ENCODE results near the gene ZNF385D. TPM values are rescaled to one million over a fixed set of nuclear protein-coding genes. Genes with fewer than 3 reads are reported as not detected.

ZNF385D gene
- total RNA-seq, 1 experiment from 2014 or later: 0.28 TPM

DNA sequence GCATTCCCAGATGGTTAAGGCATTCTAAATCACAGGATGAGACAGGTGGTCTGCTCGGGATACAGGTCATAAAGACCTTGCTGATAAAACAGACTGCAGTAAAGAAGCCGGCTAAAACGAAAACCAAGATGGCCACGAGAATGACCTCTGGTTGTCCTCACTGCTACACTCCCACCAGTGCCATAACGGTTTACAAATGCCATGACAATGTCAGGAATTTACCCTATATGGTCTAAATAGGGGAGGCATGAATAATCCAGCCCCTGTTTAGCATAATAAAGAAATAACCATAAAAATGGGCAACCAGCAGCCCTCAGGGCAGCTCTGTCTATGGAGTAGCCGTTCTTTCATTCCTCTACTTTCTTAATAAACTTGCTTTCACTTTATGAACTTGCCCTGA, 151.1 kb downstream of the ZNF385D start:
- Histone ChIP-seq H3K4me1 (replicated peaks; ENCODE audit: insufficient read depth) (no peaks in the 10 kb centered on the region), H3K27me3 (ENCODE audit: insufficient read depth, low read depth) (no peaks in the 10 kb centered on the region), H3K79me2 (ENCODE audit: low read depth) (no peaks in the 10 kb centered on the region), H2AFZ (no peak overlapping the region), H3K4me2 (no peak overlapping the region), H3K4me3 (no peak overlapping the region), H4K20me1 (ENCODE audit: insufficient read depth) (no peaks in the 10 kb centered on the region; the same call in 1 of the 2 replicates), H3K9me2 (ENCODE audit: insufficient read depth) (no peaks in the 10 kb centered on the region), H3F3A (ENCODE audit: insufficient read depth, low read depth) (no peaks in the 10 kb centered on the region), H3K36me3 (ENCODE audit: low read depth) (no peaks in the 10 kb centered on the region), H3K27ac (no peak overlapping the region), H3K9me3 (ENCODE audit: insufficient read depth, low read depth) (no peaks in the 10 kb centered on the region)
- ChIA-PET CTCF (no interaction called here), POLR2A (ENCODE audit: unreplicated experiment) (no interaction called here)
- no peak for TF ChIP-seq EZH2 (IDR thresholded peaks at IDR 0.05; ENCODE audit: low read depth)
- TF ChIP-seq, protein P1, sequence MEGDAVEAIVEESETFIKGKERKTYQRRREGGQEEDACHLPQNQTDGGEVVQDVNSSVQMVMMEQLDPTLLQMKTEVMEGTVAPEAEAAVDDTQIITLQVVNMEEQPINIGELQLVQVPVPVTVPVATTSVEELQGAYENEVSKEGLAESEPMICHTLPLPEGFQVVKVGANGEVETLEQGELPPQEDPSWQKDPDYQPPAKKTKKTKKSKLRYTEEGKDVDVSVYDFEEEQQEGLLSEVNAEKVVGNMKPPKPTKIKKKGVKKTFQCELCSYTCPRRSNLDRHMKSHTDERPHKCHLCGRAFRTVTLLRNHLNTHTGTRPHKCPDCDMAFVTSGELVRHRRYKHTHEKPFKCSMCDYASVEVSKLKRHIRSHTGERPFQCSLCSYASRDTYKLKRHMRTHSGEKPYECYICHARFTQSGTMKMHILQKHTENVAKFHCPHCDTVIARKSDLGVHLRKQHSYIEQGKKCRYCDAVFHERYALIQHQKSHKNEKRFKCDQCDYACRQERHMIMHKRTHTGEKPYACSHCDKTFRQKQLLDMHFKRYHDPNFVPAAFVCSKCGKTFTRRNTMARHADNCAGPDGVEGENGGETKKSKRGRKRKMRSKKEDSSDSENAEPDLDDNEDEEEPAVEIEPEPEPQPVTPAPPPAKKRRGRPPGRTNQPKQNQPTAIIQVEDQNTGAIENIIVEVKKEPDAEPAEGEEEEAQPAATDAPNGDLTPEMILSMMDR (conservative IDR thresholded peaks at IDR 0.05): no peak
- intact Hi-C loops (cut with micrococcal nuclease; ENCODE audit: unreplicated experiment): no loop called here
- BruUV-seq (replicated peaks): no TSS peak
- DNase-seq: no peak

DNA sequence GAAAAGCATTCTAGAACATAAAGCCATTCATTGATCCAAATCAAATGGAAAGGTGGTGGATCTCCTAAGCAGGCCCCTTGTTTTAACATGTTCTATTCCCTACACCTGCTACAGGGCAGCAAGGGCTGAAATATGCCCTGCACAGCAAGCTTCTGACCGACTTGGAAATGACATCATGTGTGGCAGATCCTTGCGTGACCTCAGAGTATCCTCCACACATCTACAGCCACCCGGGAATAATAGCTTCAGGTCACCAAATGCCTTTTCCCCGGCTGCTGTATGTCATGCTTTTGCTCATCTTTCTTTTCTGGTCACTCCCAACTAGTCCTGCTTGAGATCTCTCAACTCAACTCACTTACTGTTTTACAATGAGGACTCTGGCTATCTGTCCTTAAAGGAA, 158.2 kb downstream of the ZNF385D start:
- Histone ChIP-seq H2AFZ (no peak overlapping the region), H3K36me3 (ENCODE audit: low read depth) (no peaks in the 10 kb centered on the region), H3K4me2 (no peak overlapping the region), H4K20me1 (ENCODE audit: insufficient read depth) (no peaks in the 10 kb centered on the region), H3K4me3 (no peak overlapping the region), H3K27ac (no peak overlapping the region), H3K79me2 (ENCODE audit: low read depth) (no peaks in the 10 kb centered on the region), H3K9me3 (ENCODE audit: insufficient read depth, low read depth) (no peaks in the 10 kb centered on the region), H3K4me1 (replicated peaks; ENCODE audit: insufficient read depth) (no peaks in the 10 kb centered on the region), H3F3A (ENCODE audit: insufficient read depth, low read depth) (no peaks in the 10 kb centered on the region), H3K27me3 (ENCODE audit: insufficient read depth, low read depth) (no peaks in the 10 kb centered on the region), H3K9me2 (ENCODE audit: insufficient read depth) (no peaks in the 10 kb centered on the region)
- CTCF ChIA-PET: no interaction called here
- no peak for DNase-seq
- POLR2A ChIA-PET (ENCODE audit: unreplicated experiment): no interaction called here
- BruUV-seq (replicated peaks): no TSS peak
- intact Hi-C loops (cut with micrococcal nuclease; ENCODE audit: unreplicated experiment): no loop called here
- TF ChIP-seq, protein P1 (conservative IDR thresholded peaks at IDR 0.05): no peak
- no peak for TF ChIP-seq EZH2 (IDR thresholded peaks at IDR 0.05; ENCODE audit: low read depth)

DNA sequence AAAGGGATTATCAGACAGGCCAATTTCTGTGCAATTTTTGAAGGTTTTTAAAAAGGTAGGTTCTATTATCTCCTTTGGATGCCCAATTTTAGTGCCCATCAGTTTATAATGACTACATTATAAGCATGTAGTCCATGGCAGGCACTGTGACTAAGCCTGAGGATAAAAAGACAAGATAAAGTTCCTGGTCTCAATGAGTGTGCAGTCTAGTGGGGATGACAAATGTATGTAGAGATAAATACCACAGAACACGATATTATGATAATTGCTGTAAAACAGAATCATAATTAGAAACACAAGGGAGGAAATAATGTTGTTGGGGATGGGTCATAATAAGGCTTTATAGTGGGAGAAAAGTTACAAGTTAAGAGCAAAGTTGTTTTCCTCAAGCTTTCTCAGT, 163.1 kb downstream of the ZNF385D start:
- CTCF ChIA-PET: no interaction called here
- no peak for DNase-seq

More for the DNA sequence above, 163.1 kb downstream of the ZNF385D start:
- no peaks in the 10 kb centered on the region for H3K9me3 ChIP-seq (ENCODE audit: insufficient read depth, low read depth)
- intact Hi-C loops (cut with micrococcal nuclease; ENCODE audit: unreplicated experiment): no loop called here
- H3K27ac ChIP-seq: no peak overlapping the region
- no TSS peak for BruUV-seq (replicated peaks)
- no peaks in the 10 kb centered on the region for H3K4me1 ChIP-seq (replicated peaks; ENCODE audit: insufficient read depth)
- no peaks in the 10 kb centered on the region for H3K36me3 ChIP-seq (ENCODE audit: low read depth)
- no peaks in the 10 kb centered on the region for H3K9me2 ChIP-seq (ENCODE audit: insufficient read depth)
- no peak for TF ChIP-seq EZH2 (IDR thresholded peaks at IDR 0.05; ENCODE audit: low read depth)
- TF ChIP-seq, protein P1 (conservative IDR thresholded peaks at IDR 0.05): no peak
- H4K20me1 ChIP-seq (ENCODE audit: insufficient read depth): no peaks in the 10 kb centered on the region
- H3K4me3 ChIP-seq: no peak overlapping the region
- H3K4me2 ChIP-seq: no peak overlapping the region
- POLR2A ChIA-PET (ENCODE audit: unreplicated experiment): no interaction called here
- H3K79me2 ChIP-seq (ENCODE audit: low read depth): no peaks in the 10 kb centered on the region
- no peaks in the 10 kb centered on the region for H3F3A ChIP-seq (ENCODE audit: insufficient read depth, low read depth)
- no peak overlapping the region for H2AFZ ChIP-seq
- no peaks in the 10 kb centered on the region for H3K27me3 ChIP-seq (ENCODE audit: insufficient read depth, low read depth)

Data from PC-9 (cell line).